Amygdala (tissue), 56 donors: ENCODE data around the gene RANBP1.

Experiments
- DNase-seq, 56 donors: peaks; one replicate each; lab custom pipeline; 2025; lab: John Stamatoyannopoulos, UW

RANBP1 gene

DNA sequence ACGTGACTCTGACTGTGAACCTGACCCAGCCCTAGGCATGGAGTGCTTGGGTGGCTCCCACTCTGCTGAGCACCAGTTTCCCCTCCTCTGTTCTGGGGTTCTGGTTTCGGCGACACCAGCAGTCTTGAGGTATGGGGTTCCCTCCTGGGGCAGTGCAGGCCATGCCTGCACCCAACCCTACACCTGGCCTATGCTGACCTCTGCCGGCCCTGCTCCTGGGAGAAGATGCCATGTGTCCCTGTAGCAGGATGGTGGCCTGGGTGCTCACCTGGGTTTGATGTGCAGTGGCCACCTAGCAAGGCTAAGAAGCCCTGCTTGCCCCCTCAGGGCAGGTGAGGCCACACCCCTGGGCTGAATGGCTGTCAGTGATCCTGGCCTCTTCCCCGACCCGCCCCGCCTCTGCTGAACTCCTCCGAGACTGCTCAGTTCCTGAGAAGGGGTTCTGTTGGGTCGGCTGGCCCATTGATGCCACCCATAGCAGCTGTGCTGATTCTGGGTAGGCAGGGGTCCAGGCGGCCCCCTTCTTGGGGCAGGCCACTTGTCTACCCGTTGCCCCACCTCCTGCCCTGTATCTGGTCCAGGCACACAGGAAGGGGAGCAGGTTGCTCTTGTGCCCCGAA lies 18.1 kb downstream of the RANBP1 start:
- DNase-seq = no peak

- DNase-seq = no peak
Observed at GRCh38 chr22:20135265-20135664, 19.4 kb downstream of the RANBP1 start.

- DNase-seq = no peak
Observed at GRCh38 chr22:20135806-20136602, 20.1 kb downstream of the RANBP1 start.

DNA sequence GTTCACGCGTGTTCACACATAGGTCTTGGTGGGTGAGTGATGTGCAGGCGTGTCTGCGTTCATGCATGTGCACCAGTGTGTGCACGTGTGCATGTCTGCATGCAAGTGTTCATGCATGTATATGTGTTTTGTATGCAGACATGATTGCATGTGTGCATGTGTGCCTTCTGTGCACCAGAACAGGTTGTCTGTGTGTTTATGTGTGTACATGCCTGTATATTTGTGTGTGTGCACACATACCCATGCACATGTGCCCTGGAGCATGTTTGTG lies 20.6 kb downstream of the RANBP1 start:
- no peak for DNase-seq

- DNase-seq = no peak
Observed at GRCh38 chr22:20137113-20137512, 21.2 kb downstream of the RANBP1 start.

- peak in 24 of 56 donors; percentile 8 to 72 (median 44) for DNase-seq
Observed at GRCh38 chr22:20137671-20138416, 21.9 kb downstream of the RANBP1 start.

DNA sequence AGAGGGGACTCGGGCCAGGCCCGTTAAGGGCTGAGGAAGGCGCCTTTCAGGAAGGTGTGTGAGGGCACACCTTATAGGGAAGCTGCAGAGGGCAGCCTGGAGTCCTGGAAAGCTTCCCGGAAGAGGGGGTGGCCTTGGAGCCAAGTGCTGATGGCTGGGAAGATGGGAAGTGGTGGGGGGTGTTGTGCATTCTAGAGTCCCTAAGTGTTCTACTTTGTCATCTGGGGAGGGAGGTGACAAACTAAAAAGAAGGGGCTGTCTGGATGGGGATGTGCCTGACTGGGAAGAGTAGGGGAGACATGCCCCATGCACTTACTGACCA lies 22.5 kb downstream of the RANBP1 start:
- DNase-seq = peak in 6 of 56 donors; percentile 21 to 61 (median 50)

DNA sequence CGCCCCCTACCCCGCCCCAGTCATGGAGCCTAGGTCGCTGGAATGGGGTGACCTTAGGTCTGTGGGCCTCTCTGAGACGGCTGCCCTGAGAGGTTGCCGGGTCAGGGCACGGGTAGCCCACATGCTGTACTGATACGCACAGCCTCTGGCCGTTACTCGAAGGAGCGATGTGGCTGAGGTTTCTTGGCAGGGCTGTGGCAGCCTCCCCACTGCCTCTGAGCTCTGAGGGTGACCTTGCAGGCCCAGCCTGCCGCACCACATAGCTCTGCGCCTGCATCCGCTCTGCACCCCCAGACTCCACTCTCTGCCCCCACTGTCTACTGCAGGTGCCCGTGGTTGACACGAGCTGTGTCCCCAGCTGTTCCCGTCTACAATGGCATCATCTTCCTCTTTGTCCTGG lies 23.0 kb downstream of the RANBP1 start:
- no peak for DNase-seq

GRCh38 chr22:20139391-20140106 lies 23.6 kb downstream of the RANBP1 start:
- no peak for DNase-seq

DNA sequence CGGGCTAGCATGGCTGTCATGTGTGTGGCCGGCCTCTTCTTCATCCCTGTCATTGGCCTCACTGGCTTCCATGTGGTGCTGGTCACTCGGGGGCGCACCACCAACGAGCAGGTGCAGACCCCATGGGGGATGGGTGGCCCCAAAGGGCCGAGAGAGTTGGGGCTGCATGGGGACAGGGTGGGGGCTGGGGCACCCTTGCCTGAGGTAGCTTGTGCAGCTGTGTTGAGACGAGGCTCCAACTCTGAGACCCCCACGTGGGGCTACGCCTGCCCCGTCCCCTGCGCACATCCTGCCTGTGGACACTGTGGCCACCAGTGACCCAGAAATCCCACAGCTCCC lies 24.2 kb downstream of the RANBP1 start:
- no peak for DNase-seq

- no peak for DNase-seq
Observed at GRCh38 chr22:20140521-20140964, 24.6 kb downstream of the RANBP1 start.

- no peak for DNase-seq
Observed at GRCh38 chr22:20141186-20142077, 25.5 kb downstream of the RANBP1 start.

- no peak for DNase-seq
Observed at GRCh38 chr22:20142711-20143621, 27.1 kb downstream of the RANBP1 start.

DNA sequence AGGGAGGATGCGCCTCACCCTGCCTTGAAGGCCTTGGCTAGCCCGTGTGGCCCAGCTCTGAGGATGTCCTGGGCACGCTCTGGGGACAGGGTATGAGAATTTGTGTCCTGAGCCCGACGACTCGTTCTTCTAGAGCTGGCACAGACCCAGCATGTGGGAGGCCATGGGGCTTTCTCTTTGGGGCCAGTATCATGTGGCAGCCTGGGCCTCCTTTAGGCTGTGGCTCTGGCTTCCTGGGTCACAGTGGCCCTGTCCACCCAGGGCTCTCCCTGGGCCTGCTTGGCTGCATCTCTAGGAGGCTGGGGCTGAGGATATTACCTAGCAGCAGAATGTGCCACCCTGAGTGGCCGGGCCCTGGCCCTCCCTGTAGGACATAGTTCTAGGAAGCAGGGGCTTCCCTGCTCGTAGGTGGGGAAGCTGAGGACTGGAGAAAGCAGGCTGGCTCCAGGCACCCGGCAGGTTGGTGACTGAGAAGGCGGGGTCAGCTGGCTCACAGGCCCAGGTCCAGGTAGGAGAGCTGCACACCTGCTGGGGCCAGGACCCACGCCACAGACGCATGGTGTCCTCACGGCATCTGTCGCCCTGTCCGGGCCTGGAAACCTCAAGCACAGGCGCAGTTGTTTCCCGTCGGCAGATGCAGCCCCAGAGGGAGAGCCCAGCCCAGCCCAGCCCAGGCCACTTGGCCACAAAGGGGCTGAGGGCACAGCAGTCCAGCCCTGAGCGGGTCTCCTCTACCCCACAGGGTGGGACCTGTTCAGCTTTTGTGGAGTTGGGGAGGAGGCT lies 28.2 kb downstream of the RANBP1 start:
- no peak for DNase-seq

- no peak for DNase-seq
Observed at GRCh38 chr22:20145206-20145831, 29.4 kb downstream of the RANBP1 start.

GRCh38 chr22:20145832-20146223 lies 29.9 kb downstream of the RANBP1 start:
- DNase-seq = no peak

DNA sequence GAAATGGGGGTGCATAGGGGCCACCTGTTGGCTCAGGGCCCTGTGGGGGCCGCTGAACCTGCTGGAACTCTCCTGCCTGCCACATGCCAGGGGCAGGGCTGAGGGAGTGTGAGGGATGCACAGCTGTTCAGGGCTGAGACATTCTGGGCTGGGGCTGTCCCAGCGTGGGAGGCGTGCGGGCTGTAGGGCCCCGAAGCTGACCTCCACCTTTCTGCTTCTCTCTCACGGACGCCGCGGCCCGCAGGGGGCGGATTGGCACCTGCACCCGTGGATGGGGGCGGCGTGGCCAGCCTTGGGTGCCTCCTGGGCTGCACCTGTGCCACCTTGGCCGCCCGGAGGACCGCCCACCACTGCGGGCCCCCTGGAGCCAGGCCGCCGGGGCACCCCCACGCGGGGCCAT lies 30.9 kb downstream of the RANBP1 start:
- peak in 1 of 56 donors; percentile 32 for DNase-seq
